LNCaP clone FGC (cell line): ENCODE results near the gene PAM.

Source experiments
- DNase-seq: peaks from one replicate; pipeline ENCODE4 v3.0.0-alpha.2; 2011; ENCODE audit warnings: low read depth
- H3K4me3 ChIP-seq: 2 replicates; pipeline ENCODE4 v1.5.1; 2011; ENCODE audit warnings: mild to moderate bottlenecking, low read depth, low read length, control low read depth
- TF ChIP-seq, protein P1 (sequence below): IDR thresholded peaks from 2 replicates; pipeline ENCODE4 v1.5.1; 2012; ENCODE audit warnings: mild to moderate bottlenecking; ENCODE audit not compliant: control insufficient read depth, insufficient read depth; ENCODE audit errors: extremely low read depth

The PAM gene

DNA sequence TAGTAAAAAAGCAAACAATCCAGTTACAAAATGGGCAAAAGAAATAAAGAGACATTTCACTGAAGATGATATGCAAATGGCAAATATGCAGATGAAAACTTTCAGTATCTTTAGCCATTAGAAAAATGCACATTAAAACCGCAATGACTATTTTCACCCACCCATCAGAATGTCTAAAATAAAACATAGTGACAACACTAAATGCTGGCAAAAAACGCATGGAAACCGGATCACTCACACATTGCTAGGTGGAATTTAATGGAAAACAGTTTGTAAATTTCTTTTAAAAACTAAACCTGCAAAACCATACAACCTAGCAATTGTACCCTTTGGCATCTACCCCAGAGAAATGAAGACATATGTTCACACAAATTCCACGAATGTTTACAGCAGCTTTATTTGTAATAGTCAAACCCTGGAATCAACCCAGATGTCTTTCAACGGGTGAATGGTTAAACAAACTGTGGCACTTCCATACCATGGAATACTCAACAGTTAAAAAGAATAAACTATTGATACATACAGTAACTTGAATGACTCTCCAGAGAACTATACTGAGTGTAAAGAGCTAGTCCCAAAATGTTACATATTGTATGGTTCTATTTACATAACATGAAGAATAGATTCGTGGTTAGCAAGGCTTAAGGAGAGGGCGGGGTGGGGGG lies 17.2 kb upstream of the PAM start:
- TF ChIP-seq, protein P1, sequence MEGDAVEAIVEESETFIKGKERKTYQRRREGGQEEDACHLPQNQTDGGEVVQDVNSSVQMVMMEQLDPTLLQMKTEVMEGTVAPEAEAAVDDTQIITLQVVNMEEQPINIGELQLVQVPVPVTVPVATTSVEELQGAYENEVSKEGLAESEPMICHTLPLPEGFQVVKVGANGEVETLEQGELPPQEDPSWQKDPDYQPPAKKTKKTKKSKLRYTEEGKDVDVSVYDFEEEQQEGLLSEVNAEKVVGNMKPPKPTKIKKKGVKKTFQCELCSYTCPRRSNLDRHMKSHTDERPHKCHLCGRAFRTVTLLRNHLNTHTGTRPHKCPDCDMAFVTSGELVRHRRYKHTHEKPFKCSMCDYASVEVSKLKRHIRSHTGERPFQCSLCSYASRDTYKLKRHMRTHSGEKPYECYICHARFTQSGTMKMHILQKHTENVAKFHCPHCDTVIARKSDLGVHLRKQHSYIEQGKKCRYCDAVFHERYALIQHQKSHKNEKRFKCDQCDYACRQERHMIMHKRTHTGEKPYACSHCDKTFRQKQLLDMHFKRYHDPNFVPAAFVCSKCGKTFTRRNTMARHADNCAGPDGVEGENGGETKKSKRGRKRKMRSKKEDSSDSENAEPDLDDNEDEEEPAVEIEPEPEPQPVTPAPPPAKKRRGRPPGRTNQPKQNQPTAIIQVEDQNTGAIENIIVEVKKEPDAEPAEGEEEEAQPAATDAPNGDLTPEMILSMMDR = no peak
- DNase-seq = peak; percentile 14
- no peak overlapping the region for H3K4me3 ChIP-seq

DNA sequence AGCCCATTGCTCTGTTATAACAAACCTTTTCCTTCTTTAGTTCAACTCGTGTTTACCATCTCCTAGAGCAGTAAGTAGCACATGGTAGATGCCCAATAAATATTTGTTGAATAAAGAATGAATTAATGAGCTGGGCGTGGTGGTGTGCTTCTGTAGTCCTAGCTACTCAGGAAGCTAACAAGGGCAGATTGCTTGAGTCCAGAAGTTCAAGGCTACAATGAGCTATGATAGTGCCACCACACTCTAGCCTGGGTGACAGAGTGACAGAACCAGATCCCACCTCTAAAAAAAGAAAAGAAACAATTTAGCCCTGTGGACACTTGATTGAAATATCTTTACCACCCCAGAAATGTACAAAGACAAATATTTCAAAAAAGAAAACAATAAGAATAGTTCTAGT lies 14.6 kb upstream of the PAM start:
- TF ChIP-seq, protein P1 = no peak
- no peak overlapping the region for H3K4me3 ChIP-seq
- no peak for DNase-seq

- no peak overlapping the region for H3K4me3 ChIP-seq
- DNase-seq = no peak
- TF ChIP-seq, protein P1 = no peak
These were observed 12.9 kb upstream of the PAM start for GRCh38 chr5:102742215-102742614.

- TF ChIP-seq, protein P1 = no peak
- no peak overlapping the region for H3K4me3 ChIP-seq
- DNase-seq = no peak
These were observed 11.2 kb upstream of the PAM start for GRCh38 chr5:102743900-102744299.

GRCh38 chr5:102747386-102748166 lies 7.5 kb upstream of the PAM start:
- no peak overlapping the region for H3K4me3 ChIP-seq
- TF ChIP-seq, protein P1 = no peak
- DNase-seq = no peak

DNA sequence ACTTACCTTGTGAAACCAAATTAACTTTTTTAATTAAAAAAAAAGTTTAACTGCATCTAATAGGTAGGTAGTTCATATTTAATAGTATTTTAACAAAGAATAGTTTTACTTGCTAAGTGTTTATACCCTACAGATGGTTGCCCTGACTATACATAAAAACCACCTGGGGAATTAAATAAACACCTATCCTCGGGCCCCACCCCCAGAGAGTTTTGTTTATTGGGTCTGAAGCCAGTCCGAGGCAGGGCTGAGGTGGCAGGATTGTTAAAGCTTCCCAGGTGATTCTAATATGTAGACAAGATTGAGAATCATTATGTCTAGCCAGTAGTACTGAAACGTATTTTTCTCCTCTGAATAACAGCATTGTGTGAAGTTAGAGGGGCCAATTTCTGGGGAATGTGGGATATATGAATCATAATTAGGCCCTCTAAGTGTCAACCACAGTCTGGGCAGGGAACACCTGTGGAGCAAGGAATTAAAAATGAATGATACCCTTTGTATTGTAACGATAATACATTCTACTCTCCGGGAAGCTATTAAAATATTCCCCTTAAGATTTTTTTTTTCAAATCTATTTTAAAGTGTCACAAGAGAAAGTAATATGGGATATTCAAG lies 5.6 kb upstream of the PAM start:
- DNase-seq = no peak
- TF ChIP-seq, protein P1 = no peak
- no peak overlapping the region for H3K4me3 ChIP-seq
